GM18526 (cell line): ENCODE results near the gene IGHMBP2.

Source experiments
- POLR2A ChIP-seq: IDR thresholded peaks from 3 replicates; pipeline ENCODE4 v1.6.1; 2011; ENCODE audit not compliant: insufficient read length; ENCODE audit errors: extremely low read depth

The IGHMBP2 gene

DNA sequence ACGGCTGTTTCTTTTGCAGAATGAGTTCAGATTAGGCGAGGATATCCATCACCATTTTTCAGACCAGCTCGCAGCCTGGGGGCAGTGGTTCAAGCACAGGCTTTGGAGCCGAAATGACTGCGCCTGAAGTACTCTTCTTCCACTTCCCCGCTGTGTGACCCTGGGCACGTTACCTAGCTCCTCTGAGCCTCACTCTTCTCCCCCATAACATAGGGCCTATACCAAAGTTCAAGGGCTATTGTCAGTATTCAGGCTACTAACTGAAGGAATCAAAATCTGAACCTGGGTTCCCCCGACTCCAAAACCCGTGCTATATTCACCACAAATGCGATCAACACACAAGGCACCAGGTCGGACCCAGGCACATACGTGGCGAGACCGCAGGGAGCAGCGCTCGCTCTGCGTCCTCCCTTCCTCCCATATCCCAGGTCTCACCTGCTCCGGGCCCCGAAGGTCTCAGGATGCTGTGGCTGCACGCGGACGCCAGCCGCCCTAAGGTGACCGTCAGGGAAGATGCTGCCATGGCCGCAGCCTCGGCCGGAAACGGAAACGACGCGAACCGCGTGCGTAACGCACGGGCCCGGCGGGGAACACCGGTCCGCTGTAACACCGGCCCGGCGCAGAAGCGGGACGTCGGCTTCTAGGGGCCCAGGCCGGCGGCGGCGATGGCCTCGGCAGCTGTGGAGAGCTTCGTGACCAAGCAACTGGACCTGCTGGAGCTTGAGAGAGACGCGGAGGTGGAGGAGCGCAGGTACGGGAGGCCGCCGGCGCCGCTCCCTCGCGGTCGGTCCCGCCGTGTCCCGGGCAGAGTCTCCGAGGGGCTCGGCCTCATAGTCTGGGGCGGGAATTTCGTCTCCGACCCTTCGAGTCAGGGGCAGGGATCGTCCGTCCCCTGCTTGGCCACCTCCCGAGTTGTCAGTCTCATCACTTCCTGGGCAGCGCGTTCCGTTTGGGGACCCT is at the start of gene IGHMBP2, which contains the start of gene MRPL21:
TSS of gene IGHMBP2 (plus strand) at position 604 of the 960 bp plus-strand sequence. CDS start at position 666, 62 bp downstream.
TSS of gene MRPL21 (minus strand) at position 545 of the 960 bp plus-strand sequence. CDS start at position 523, 22 bp downstream.
- TF ChIP-seq POLR2A, result peak; percentile 98

- TF ChIP-seq POLR2A, result no peak
These were observed 49.3 kb upstream of the IGHMBP2 start for GRCh38 chr11:68854273-68854958.

GRCh38 chr11:68855205-68855981 is 48.3 kb upstream of the IGHMBP2 start:
- TF ChIP-seq POLR2A, result no peak

- no peak for TF ChIP-seq POLR2A
These were observed 46.6 kb upstream of the IGHMBP2 start for GRCh38 chr11:68857037-68857586.

DNA sequence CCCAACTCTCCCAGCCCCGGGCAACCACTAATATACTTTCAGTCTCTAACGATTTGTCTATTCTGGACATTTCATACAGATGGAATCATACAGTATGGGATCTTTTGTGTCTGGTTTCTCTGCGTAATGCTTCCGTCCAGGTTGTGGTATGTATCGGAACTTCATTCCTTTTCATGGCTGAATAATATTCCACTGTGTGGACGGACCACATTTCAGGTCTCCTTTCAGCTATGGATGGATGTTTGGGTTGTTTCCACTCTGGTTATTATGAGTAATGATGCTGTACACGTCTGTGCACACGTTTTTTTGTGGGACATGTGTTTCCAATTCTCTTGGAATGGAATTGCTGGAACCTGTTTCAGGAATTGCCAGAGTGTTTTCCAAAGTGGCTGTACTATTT is 44.6 kb upstream of the IGHMBP2 start:
- no peak for TF ChIP-seq POLR2A

DNA sequence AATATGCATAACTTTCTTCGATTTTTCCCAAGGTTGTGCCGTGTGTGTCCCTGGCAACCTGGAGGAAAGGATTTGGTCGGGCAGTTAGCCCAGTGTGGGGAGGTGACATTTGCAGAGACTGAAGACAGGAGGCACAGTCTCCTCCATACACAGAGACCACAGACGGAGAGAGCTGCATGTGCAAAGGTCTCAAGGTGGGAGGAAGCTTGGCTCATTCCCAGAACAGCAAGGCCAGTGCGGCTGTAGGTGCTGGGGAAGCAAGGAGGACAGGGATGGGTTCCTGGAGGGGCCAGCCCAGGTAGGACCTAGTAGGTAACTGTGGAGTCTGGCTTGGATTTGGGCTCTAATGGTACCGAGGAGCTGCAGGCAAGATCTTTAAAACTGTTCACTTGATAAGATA is 41.3 kb upstream of the IGHMBP2 start:
- TF ChIP-seq POLR2A, result no peak

GRCh38 chr11:68863553-68864265 is 40.0 kb upstream of the IGHMBP2 start:
- no peak for TF ChIP-seq POLR2A

- TF ChIP-seq POLR2A, result no peak
These were observed 38.5 kb upstream of the IGHMBP2 start for GRCh38 chr11:68865241-68865640.

- no peak for TF ChIP-seq POLR2A
These were observed 36.6 kb upstream of the IGHMBP2 start for GRCh38 chr11:68867066-68867465.

DNA sequence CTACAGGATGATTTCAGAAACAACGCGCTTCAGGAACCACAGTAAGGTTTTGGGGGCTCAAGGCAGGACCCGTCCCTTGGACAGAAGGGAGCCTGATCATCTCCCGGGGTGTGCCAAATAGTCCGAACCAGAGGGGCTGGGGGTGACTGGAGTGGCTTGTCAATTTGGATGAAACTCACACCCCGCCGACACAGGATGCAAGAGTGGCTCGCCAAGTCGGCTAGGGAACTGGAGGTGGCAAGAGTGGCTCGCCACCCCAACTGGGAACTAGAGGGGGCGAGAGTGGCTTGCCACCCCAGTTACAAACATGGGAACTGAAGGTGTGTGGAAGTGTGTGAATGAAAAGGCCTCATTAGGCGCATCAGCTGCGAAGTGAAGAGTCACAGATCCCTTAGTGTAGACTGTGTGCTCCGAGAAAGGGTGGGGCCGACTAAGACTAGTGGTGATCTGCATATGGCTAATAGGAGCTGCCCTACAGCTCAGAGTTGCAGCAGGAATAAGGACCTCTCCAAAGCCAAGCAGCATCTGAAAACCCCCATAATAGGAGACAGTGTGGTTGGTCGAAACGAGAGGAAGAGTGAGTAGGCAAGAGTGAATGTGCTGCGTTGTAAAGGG is 35.4 kb upstream of the IGHMBP2 start:
- TF ChIP-seq POLR2A, result no peak

DNA sequence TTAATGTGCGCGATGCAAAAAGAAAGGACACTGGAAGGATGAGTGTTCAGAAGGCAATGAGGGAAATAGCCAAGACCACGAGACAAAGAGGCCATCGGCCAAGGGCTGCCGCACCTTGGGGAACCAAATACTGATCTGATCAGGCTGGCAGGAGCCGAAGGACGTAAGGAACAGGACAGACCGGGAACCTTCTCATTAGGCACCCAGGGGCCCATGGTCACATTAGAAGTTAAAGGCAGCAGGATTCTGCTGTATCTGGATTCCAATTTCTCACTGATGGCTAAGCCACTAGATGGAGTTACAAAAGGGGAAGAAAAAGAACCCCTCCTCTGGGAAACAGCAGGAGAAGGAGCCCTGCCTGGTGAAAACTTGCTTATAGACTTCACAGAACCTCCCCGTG is 33.2 kb upstream of the IGHMBP2 start:
- no peak for TF ChIP-seq POLR2A

GRCh38 chr11:68872216-68873003 is 31.3 kb upstream of the IGHMBP2 start:
- no peak for TF ChIP-seq POLR2A

- no peak for TF ChIP-seq POLR2A
These were observed 25.7 kb upstream of the IGHMBP2 start for GRCh38 chr11:68878022-68878421.
